NCI-H524 treated with DMSO at 0.1 percent for 48 hours (cell line): ENCODE results near the gene TMEM45B.
"Not testable (repeated sequence)": the region's sequence is repeated elsewhere in the genome, so short reads cannot be mapped to it uniquely, and the experiment has no call there.

ENCODE experiments used
- DNase-seq: peaks from one replicate; lab custom pipeline; 2025; lab: John Stamatoyannopoulos, UW

Gene TMEM45B

DNA sequence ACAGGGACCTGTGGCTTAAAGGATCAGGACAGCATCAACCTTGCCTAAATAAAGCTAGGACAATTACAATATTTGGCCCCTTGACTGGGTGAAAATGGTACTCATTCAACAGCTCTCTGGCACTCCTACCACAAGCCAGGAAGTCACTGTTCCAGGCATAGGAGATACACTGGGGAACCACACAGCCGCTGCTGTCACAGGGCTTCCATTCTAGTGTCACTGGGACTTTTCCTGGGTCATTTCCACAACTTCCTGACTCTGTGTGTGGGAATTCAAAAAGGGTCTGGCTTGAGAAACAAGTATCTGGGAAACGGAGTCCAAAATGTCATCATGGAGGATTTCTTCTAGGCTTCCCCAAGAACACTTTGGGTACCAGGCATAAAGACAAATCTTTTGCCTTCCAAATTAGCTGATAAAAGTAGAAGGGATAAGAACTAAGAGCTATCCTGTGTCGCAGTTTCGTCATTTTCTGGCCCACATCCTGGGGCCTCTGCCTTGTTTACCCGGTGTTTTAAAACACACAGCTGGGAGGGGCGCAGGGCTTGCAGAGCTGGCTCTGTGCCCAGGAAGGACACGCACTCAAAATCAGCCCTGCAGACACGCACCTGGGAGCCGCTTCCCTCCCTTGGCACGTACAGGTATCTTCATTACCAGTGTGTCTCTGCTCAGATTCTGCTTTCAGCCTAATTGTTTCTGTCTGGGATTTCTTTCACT is 38.0 kb downstream of the TMEM45B start:
- DNase-seq, result no peak

DNA sequence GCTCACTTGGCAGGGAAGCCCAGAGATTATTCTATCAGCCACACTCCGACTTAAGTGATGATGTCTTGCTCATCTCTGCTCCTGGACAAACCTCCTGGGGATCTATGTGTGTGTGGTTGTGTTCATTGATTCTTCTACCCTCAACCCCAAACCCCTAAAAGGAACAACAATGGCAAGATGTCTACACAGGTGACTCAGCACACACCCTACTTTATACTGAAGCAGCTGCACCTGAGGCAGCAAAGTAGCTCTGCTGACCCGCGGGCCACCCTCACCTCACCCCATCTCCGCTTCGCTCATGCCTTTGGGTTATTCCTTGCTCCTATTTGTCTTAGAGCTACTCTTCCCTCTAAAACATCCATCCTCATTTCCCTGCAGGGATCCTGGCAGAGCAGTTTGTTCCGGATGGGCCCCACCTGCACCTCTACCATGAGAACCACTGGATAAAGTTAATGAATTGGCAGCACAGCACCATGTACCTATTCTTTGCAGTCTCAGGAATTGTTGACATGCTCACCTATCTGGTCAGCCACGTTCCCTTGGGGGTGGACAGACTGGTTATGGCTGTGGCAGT is 38.7 kb downstream of the TMEM45B start:
- DNase-seq, result no peak

DNA sequence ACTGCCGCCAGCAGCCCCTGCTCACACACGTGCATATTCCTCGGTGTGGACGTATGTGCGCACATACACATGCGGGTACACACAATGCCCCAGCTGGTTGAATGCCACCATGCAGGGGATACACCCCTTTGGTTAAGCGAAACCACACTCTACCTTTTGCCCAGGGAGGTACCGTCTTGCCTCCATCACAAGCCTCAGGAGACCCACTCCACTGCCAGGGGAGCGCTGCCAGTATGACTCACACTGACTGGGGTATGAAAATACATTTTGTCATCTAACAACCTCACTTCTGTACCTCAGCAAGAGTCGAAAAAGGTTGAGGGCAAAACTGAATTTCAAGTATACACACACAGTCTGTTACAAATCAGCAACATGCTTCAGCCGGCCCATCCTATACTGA is 39.4 kb downstream of the TMEM45B start:
- no peak for DNase-seq

DNA sequence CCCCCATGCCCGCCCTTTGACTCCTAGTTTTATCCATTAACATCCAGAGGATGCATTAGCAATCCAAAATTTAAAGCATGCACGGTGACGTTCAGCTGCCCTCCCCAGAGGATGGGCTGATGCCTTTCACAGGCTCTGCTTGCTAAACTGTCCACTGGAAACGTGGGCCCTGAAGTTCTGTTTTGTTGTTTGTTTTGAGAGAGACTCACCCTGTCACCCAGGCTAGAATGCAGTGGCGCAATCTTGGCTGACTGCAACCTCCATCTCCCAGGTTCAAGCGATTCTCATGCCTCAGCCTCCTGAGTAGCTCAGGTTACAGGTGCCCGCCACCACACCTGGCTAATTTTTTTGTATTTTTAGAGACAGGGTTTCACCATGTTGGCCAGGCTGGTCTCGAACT is 40.4 kb downstream of the TMEM45B start:
- no peak for DNase-seq

DNA sequence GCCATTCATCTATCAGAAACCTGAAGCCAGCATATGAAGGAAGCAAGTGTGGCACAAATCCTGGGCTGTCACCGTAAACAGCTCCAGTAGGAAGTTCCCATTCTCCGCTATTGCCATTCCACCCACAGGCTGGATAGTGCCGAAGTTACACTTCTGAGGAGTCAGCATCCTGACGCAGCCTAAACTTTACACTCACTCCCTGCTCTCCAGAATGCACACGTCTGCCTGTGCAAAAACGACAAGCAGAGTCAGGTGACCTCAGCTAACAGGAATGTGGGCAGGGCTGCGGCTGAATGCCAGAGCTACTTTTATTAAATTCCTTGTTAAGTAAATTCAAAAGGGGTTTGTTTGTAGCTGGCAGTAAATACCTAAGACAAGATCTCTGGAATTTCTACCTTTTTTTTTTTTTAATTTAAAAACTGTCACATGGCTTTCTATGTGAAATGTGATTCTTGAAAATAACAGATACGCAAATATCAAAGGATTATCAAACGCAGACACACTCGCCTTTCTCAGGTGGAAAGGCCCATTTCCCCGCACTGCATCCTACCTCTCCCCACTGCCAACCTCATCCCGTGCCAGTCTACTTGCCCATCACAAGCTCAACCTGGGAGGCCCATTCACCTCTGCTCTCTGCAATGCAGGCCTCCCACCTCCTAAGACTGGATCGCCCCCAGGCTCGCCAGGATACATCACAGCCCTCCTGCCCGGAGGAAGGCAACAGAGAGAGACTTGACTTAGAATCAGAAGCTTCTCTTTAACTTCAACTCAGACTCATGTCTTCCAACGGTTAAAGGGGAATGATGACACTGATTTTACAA is 46.3 kb downstream of the TMEM45B start:
- no peak for DNase-seq

DNA sequence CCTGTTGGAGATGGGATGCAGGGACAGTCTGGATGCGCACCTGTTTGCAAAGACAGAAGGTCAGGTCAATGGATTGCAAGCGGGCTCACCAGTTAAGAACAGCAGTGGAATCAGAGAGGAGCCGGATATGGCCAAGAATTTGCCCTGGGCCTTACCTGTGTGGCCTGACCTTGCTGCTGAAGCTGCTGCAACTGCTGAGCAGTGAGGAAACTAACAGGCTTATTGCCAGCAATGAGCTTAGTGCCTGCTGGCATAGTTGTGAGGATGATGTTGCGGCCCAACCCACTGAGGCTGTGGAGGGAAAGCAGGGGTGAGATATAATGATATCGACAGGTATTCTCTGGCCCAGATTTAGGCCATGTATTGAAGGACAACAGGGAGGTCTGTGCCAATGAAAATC is 49.2 kb downstream of the TMEM45B start:
- DNase-seq, result no peak

DNA sequence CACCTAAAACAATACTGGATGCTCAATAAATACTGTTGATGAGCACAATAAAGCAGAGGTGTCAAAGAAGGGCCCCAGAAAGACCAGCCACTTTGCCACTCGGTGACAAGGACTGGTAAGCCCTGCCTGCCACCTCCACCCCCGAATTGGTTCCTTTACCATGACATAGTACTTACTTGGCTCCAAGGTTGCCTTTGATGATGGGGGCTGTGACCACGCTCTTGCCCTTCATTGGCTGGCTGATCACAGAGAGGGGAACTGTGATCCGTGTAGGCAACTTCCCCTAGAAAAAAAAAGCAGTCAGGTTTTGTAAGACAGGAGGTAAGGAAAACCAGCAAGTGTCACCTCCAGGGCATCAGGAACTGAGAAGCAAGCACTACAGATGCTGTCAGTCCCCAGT is 50.1 kb downstream of the TMEM45B start:
- DNase-seq, result no peak

DNA sequence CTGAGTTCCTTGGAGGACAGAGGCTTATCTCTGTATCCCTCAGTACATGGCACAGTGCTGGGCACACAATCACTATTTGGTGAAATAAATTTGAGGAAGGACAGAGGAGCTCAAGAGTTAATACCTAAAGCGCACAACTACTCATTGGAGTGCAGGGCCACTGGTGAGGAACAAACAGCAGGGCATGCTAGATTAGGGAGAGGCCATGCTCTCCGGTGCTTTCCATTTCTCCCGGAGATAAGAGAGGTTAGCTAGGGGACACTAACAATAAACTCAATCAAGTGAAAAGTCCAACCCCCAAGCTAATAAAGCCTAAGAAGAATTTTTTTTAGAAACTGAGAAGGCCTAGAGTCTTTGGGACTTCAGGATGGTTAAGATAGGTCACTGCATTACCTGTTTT is 50.7 kb downstream of the TMEM45B start:
- no peak for DNase-seq

DNA sequence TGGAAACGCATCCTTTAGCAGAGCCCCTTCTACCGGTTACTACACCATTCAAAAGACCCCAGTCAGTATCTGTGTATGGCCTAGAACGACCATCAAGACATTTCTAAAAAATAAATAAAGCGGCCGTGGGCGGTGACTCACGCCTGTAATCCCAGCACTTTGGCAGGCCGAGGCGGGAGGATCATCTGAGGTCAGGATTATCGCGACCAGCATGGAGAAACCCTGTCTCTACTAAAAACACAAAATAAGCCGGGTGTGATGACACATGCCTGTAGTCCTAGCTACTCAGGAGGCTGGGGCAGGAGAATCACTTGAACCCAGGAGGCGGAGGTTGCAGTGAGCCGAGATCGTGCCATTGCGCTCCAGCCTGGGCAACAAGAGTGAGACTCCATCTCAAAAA is 53.0 kb downstream of the TMEM45B start:
- not testable (repeated sequence) for DNase-seq

DNA sequence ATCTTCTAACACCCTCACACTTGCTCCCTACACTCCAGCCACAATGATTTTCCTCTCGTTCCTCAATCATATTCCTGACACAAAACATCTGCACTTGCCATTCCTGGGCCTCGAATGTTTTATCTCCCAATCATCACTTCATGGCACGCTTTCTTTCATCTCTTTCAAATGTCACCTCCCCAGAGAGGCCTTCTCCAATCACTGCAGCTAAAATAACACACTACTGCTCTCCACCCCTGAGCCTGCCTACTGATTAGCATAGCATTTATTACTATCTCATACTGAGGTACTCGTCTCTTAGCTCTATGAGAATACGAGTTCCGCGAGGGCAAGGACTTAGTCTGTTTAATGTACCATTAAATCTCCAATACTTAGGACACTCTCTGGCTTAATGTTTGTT is 56.3 kb downstream of the TMEM45B start:
- no peak for DNase-seq

DNA sequence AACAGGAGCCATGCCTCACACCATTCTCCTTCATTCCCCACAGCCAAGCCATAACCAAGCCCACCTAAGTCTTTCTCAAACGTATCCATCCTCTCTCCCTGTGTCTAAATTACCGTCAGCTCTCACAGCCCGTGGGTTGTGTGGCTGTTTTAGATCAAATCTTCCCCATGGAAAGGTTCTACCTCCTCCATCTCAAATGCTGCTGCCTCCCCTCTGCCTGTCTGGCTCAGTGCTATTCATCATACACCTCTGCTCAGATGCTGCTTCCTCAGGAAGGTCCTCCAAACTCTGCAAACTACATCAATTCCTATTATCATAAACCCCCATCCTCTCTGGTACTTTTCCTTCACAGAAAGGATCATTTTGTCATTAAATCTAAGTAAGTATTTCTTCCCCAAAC is 64.7 kb downstream of the TMEM45B start:
- no peak for DNase-seq

DNA sequence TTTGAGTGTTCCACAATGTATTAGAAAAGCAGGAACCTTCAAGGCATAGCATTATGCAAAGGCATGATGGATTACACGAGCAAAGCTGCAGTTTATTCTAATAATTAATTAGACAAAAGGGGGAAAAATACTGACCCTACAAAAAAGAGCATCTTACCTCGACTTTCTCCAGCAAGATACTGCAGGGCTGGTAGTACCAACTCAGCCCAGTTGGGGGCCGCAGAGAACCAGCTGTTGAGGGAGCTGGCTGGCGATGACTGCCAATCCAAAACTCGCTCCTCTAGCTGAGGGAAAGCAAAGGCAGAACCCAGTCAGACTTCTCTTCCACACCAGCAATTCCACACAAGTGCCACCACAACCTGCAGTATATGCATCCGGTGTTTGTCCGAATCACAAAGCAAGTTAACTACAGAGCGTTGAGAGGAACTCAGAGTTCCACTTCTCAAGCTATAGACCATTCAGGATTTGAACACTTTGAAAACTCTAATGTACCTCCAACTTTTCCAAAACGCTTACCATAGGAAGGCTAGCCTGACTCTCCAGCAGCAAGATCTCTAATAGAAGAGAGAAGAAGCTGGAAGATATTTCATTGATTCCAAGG is 66.0 kb downstream of the TMEM45B start:
- no peak for DNase-seq

DNA sequence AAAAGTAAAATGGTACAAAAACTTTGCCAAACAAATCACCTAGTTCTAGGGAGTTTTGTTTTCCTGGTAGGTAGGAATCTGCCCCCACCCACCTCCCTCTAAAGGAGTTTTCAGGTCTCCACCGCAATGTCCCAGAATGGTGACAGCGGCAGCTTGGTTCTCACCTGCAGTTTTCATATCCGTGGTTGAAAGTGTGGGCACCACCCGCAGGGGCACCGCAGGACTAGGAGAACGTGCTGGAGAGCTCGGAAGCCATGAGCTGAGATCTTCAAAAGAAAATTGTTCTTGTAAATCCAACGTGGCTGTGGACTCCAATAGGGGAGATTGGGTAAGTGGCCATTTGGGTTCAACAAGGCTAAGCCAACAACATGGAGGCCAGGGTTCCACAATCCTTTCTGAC is 68.9 kb downstream of the TMEM45B start:
- DNase-seq, result no peak

DNA sequence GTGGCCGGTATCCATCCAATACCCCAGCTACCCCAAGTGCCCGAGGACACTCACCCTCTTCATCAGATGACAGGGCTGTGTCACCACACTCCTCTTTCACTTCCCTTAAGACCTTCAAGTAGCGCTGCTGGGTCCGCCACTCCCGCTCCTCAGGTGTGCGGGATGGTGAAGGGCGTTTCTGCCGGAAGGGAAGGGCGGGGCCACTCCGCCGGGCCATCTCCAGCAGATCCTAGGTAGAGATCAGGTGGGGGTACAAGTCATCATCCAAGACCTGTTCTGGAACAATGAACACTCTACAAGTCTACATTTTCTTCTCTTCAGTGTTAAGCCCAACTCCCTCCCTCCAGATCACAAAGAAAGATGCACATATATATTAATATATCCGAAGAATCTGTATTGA is 69.7 kb downstream of the TMEM45B start:
- DNase-seq, result no peak

DNA sequence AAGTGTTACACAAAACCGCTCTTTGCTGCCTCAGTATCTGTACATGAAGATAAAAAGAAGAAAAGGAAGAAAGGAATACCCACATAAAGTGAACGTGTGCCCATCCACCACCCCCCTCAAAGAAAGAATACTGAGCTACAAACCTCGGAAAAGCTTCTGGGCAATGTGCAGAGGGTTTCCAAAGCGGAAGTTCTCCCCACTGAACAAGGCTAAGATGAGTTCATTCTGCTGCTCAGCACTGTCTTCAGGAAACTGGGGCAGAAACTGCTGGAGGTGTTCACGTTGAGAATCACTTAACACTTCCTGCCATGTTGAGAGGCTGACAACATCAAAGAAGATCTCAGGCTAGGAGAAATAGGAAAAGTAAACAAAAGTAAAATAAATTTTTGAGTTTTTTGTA is 72.8 kb downstream of the TMEM45B start:
- no peak for DNase-seq

DNA sequence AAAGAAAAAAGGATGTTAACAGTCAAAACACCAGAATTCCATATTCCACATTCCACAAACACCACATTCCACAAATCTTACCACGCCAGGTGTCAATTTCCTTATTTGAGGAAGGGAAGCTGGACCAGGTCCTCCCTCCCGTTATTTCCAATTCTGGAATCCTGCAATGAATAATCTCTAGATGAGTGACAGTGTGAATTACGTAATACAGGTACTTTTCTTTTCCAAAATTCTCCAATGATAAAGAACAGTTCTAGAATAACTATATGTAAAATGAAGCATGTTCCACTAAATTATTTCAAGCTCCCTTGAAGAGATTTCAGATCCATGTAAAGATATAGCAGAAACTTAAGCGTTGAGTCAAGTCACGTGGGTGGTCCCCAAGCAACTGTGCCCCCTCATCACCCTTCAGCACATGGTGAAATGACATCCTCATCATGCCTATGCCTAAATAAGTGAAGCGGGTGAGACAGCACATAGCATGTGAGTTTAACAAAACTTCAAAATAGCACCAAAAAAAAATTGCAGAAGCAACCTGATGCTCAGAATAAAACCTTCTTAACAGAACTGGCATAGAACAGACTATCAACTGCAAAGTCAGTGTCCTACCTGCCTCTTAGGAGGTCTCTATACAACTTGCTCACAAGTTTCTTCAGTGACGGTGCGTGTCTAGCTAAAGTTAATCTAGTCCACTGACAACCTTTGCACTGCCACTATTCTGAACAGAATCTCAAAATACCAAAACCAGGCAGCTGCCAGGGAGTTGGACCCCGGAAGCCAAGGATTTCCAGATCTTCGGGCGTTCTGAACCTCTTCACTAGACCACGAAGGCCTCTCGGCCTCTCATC is 78.9 kb downstream of the TMEM45B start:
- no peak for DNase-seq

DNA sequence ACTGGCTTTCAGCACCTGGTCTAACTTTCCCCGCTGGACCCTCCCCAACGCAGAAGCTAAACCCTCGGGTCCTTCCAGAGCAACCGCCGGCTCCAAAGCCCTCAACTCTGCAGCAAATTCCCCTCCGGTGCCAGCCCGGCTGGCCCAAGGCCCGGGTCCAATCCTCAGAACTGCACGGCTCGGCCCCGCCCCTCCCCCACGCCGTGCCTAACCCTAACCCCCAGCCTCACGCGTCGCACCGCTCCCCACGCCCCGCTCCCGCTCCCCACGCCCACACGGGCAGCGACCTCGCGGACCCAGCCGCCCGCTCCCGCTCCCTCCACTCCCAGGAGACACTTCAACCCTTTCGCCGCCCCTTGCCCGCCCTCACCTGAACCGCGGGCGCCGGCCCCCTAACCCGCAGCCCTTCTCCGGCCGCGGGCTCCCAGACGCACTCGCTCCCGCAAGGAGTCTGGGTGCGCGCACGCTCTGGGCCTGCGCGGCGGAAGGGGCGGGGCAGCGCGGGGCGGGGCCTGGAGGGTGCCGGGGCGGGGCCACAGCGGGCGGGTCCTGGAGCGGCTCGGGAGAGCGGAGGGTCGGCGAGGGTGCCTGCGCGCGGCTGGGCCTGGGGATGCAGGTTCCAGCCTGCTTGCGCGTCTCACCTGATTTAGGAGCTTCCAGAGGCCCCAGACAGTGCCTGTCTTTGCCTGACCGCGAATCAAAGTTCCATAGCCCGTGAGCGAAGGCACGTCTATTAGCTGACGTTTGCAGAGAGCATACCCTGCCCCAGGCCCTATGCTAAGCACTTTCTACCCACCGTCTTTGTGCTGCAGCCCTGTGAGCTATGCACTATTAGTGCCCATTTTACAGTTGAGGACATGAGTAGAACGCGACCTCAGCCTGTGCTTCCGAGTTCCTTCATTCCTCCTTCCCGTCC is 79.7 kb downstream of the TMEM45B start, which contains the start of gene NFRKB:
TSS of gene NFRKB (minus strand) at position 453 of the 916 bp plus-strand sequence. CDS start 2,729 bp downstream, outside the sequence.
- no peak for DNase-seq

DNA sequence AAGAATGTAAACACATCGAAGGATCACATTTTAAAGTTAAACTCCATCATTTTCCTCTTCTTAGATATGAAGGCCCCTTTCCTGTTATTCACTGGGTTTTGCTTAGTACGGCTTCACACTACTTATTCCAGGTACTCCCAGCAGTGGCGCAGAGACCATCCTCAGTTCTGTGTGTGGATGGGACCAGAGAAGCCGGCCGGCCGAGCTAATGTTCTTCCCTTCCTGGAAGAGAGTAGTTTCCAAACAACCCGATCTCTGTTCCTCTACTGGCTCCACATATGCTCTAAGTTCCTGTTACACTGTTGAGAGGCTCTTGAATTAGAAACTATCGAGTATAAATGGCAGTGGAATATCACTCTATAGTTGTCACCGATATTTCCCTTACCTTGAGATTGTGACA is 80.4 kb downstream of the TMEM45B start:
- DNase-seq, result no peak

DNA sequence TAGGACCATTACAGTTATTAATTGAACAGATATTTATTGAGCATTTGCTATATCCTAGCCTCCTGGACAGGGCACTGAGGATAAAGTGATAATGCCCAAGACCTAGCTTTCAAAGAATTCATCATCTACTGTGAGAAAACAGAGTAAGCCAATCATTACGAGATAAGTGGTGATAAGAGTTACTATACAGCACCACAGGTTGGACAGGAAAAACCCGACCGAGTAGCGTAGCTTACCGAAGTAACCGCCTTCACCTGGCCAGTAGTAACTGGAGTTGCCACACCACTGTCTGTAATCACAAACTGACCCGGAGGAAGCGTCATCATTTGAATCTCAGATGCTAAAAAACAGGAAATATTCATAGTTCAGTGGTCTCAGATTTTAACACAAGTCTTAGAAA is 89.8 kb downstream of the TMEM45B start:
- no peak for DNase-seq
